ENCODE measurements around the gene CYP2C19.

DNA sequence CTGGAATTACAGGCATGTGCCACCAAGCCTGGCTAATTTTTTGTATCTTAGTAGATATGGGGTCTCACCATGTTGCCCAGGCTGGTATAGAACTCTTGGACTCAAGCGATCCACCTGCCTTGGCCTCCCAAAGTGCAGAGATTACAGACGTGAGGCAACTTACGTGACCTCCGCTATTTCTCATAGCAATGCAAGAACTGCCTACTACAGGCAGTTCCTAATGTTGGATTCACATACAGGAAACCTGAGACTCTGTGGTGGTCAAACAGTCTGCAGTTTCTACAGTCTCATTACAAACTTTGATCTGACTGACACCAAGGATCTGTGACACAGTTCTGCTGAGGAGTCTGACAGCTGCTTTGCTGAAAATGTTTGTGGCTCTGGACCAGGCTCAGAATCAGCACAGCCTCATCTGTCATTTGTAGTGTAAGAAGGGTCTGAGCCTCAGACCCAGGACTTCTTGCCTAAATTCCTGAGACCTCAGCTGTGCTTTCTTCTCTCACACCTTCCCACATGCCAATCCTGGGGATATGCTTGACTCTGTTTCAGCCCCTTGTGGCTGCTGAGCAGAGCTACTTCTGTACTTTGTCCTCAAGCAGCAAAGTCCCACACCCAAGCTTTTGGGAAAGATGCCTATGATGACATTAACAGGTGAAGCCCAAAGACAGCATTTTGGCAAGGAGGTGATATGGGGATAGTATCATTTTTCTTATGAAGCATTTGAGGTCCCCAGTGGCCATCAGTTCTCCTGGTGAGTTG lies 128.0 kb downstream of the CYP2C19 start:
- TF ChIP-seq, protein P1, sequence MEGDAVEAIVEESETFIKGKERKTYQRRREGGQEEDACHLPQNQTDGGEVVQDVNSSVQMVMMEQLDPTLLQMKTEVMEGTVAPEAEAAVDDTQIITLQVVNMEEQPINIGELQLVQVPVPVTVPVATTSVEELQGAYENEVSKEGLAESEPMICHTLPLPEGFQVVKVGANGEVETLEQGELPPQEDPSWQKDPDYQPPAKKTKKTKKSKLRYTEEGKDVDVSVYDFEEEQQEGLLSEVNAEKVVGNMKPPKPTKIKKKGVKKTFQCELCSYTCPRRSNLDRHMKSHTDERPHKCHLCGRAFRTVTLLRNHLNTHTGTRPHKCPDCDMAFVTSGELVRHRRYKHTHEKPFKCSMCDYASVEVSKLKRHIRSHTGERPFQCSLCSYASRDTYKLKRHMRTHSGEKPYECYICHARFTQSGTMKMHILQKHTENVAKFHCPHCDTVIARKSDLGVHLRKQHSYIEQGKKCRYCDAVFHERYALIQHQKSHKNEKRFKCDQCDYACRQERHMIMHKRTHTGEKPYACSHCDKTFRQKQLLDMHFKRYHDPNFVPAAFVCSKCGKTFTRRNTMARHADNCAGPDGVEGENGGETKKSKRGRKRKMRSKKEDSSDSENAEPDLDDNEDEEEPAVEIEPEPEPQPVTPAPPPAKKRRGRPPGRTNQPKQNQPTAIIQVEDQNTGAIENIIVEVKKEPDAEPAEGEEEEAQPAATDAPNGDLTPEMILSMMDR (IDR thresholded peaks at IDR 0.05) = no peak
- TF ChIP-seq POLR2A (IDR thresholded peaks at IDR 0.05) = no peak

All from gastroesophageal sphincter (tissue), 3 donors.